22Rv1 (cell line): ENCODE results near the gene CXCL14.

Experiments
- ZFX ChIP-seq: fragments of 450-650 bp; IDR thresholded peaks from 2 replicates; pipeline ENCODE4 v1.6.1; 2017; ENCODE audit warnings: antibody characterized with exemption, borderline replicate concordance
- TF ChIP-seq, protein P1 (sequence below): fragments of 450-650 bp; IDR thresholded peaks from 2 replicates; pipeline ENCODE4 v1.5.1; 2017; ENCODE audit warnings: mild to moderate bottlenecking

DNA sequence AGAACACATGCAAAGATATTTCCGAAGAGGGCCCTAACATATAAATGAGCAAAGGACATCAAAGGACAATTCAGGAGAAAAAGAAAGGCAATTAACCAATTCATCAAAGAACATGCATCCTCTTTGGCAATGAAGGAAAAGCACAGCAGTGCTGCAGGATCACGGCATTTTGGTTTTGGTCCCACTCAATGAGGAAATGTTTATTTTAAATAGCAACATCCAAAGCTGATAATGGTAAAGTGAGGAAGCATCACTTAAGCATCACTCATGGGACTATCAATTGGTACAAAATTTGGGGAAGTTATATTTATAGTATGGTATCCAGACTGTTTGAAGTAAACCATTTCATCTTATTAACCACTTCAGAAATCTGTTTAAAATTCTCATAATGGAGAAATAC lies 5.5 kb upstream of the CXCL14 start:
- TF ChIP-seq, protein P1, sequence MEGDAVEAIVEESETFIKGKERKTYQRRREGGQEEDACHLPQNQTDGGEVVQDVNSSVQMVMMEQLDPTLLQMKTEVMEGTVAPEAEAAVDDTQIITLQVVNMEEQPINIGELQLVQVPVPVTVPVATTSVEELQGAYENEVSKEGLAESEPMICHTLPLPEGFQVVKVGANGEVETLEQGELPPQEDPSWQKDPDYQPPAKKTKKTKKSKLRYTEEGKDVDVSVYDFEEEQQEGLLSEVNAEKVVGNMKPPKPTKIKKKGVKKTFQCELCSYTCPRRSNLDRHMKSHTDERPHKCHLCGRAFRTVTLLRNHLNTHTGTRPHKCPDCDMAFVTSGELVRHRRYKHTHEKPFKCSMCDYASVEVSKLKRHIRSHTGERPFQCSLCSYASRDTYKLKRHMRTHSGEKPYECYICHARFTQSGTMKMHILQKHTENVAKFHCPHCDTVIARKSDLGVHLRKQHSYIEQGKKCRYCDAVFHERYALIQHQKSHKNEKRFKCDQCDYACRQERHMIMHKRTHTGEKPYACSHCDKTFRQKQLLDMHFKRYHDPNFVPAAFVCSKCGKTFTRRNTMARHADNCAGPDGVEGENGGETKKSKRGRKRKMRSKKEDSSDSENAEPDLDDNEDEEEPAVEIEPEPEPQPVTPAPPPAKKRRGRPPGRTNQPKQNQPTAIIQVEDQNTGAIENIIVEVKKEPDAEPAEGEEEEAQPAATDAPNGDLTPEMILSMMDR = no peak
- no peak for TF ChIP-seq ZFX
